ENCODE measurements around the gene DCTN4. TPM values are rescaled to one million over a fixed set of nuclear protein-coding genes. Genes with fewer than 3 reads are reported as not detected.

The DCTN4 gene
- total RNA-seq, 1 donor from 2014 or later, result 92.1 TPM

DNA sequence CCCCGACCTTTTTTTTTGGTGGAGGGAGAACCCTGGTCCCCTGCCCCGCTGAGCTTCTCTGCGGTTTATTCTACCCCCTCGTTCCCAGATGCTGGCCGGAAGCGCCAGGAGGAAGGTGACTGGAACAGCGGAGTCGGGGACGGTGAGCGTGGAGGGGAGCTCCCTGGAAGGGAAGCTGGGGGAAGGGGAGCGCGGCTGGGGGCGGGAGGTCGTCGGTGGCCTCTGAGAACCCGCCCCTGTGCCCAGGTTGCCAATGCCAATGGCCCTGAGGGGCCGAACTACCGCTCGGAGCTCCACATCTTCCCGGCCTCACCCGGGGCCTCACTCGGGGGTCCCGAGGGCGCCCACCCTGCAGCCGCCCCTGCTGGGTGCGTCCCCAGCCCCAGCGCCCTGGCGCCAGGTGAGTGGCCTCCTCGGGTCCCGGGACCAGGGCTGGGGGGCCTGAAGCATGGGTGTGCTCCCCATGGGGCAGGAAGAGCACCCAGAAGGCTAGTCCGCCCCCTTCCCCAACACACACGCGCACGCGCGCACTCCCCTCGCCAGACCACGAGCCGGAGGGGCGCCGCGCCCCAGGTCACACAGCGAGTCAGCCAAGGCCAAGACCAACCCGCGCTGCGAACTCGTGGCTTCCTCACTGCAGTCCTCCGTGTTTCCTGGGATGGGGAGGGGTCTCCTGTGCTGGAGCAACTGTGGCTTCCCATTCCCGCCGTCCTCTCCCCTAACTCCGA is 87.1 kb downstream of the DCTN4 start:
- Mint-ChIP-seq H3K36me3 (ENCODE audit: unreplicated experiment) (no peaks in the 10 kb centered on the region), H3K27me3 (ENCODE audit: unreplicated experiment) (peaks cover 2% of the 10 kb centered on the region), H3K27ac (ENCODE audit: unreplicated experiment) (no peak overlapping the region), H3K4me3 (ENCODE audit: unreplicated experiment) (peak overlapping the region; percentile 81), H3K9me3 (ENCODE audit: unreplicated experiment) (no peaks in the 10 kb centered on the region), H3K4me1 (ENCODE audit: low read depth, unreplicated experiment) (peaks cover 1% of the 10 kb centered on the region)
- peak; percentile 43 for DNase-seq
- TF ChIP-seq, protein P1, sequence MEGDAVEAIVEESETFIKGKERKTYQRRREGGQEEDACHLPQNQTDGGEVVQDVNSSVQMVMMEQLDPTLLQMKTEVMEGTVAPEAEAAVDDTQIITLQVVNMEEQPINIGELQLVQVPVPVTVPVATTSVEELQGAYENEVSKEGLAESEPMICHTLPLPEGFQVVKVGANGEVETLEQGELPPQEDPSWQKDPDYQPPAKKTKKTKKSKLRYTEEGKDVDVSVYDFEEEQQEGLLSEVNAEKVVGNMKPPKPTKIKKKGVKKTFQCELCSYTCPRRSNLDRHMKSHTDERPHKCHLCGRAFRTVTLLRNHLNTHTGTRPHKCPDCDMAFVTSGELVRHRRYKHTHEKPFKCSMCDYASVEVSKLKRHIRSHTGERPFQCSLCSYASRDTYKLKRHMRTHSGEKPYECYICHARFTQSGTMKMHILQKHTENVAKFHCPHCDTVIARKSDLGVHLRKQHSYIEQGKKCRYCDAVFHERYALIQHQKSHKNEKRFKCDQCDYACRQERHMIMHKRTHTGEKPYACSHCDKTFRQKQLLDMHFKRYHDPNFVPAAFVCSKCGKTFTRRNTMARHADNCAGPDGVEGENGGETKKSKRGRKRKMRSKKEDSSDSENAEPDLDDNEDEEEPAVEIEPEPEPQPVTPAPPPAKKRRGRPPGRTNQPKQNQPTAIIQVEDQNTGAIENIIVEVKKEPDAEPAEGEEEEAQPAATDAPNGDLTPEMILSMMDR (IDR thresholded peaks at IDR 0.05; ENCODE audit: partially characterized antibody, unreplicated experiment), result no peak

DNA sequence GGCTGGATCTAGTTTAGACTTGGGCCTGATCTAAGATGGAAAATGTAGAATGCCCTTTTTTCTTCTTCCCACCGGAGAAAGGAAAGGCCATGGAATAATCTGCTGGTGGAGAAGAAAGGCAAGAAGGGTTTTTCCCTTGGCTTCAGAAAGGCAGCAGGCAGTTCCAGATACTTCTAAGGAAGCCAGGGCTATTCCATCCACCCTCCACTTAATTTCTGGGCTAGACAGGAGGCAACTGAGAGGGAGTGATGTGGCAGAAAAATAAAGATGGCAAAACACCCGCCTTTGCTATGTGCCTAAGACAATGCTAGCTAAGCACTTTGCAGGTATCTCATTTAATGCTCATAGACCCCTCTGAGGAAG is 87.9 kb downstream of the DCTN4 start:
- no peaks in the 10 kb centered on the region for H3K9me3 Mint-ChIP-seq (ENCODE audit: unreplicated experiment)
- no peaks in the 10 kb centered on the region for H3K36me3 Mint-ChIP-seq (ENCODE audit: unreplicated experiment)
- H3K4me1 Mint-ChIP-seq (ENCODE audit: low read depth, unreplicated experiment), result peaks cover 1% of the 10 kb centered on the region
- TF ChIP-seq, protein P1 (IDR thresholded peaks at IDR 0.05; ENCODE audit: partially characterized antibody, unreplicated experiment), result no peak
- H3K27me3 Mint-ChIP-seq (ENCODE audit: unreplicated experiment), result peaks cover 2% of the 10 kb centered on the region
- peak overlapping the region; percentile 74 for H3K4me3 Mint-ChIP-seq (ENCODE audit: unreplicated experiment)
- no peak overlapping the region for H3K27ac Mint-ChIP-seq (ENCODE audit: unreplicated experiment)
- DNase-seq, result no peak

DNA sequence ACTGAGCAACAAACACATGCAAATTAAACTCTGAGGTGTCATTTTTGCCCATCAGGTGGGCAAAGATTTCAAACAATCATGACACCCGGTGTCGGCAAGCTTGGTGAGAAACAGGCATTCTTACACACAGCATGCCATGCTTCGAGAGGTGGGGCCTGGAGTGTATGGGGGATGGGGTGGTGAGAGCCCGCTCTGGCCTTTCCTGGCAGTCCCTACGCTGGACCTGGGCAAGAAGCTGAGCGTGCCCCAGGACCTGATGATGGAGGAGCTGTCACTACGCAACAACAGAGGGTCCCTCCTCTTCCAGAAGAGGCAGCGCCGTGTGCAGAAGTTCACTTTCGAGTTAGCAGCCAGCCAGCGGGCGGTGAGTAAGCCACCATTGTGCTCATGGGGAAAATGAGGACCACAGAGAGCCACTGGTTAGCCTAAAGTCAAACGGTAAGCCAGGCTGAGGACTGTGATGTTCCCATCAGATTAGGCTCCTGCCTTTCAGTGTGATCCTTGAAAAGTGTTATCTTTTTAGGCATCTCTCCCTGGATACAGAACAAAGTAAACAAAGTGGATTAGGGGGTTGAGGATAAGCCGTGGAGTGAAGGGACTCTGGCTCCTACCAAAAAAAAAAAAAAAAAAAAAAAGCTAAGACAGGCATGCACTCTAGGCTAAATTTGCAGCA is 88.4 kb downstream of the DCTN4 start:
- no peaks in the 10 kb centered on the region for H3K9me3 Mint-ChIP-seq (ENCODE audit: unreplicated experiment)
- peaks cover 1% of the 10 kb centered on the region for H3K4me1 Mint-ChIP-seq (ENCODE audit: low read depth, unreplicated experiment)
- TF ChIP-seq, protein P1 (IDR thresholded peaks at IDR 0.05; ENCODE audit: partially characterized antibody, unreplicated experiment), result no peak
- H3K36me3 Mint-ChIP-seq (ENCODE audit: unreplicated experiment), result no peaks in the 10 kb centered on the region
- no peak overlapping the region for H3K27ac Mint-ChIP-seq (ENCODE audit: unreplicated experiment)
- peak overlapping the region; percentile 74 for H3K4me3 Mint-ChIP-seq (ENCODE audit: unreplicated experiment)
- H3K27me3 Mint-ChIP-seq (ENCODE audit: unreplicated experiment), result peaks cover 2% of the 10 kb centered on the region
- DNase-seq, result no peak

- TF ChIP-seq, protein P1 (IDR thresholded peaks at IDR 0.05; ENCODE audit: partially characterized antibody, unreplicated experiment), result no peak
- Mint-ChIP-seq H3K9me3 (ENCODE audit: unreplicated experiment) (no peaks in the 10 kb centered on the region), H3K4me3 (ENCODE audit: unreplicated experiment) (no peak overlapping the region), H3K4me1 (ENCODE audit: low read depth, unreplicated experiment) (peaks cover 5% of the 10 kb centered on the region), H3K36me3 (ENCODE audit: unreplicated experiment) (no peaks in the 10 kb centered on the region), H3K27ac (ENCODE audit: unreplicated experiment) (no peak overlapping the region), H3K27me3 (ENCODE audit: unreplicated experiment) (peaks cover 2% of the 10 kb centered on the region)
- no peak for DNase-seq
These were observed 93.8 kb downstream of the DCTN4 start for GRCh38 chr5:150665044-150665443.

DNA sequence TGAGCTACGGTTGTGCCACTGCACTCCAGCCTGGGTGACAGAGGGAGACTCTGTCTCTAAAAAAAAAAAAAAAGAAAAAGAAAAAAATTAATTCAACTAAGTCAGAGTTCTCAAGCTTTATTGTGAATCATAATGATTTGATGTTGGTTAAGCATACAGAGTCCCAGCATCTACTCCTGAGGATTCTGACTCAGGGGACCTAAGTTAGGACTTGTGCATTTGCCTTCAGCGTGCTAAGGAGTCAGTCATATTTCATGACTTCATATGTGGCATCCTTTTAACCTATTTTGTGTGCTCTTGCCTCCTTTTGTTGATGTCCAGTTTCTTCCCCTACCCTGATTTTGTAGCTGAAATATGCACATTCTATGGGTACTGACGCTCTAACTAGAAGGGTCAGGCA is 94.9 kb downstream of the DCTN4 start:
- no peak for DNase-seq
- Mint-ChIP-seq H3K4me1 (ENCODE audit: low read depth, unreplicated experiment) (peaks cover 5% of the 10 kb centered on the region), H3K9me3 (ENCODE audit: unreplicated experiment) (no peaks in the 10 kb centered on the region), H3K27ac (ENCODE audit: unreplicated experiment) (no peak overlapping the region), H3K36me3 (ENCODE audit: unreplicated experiment) (no peaks in the 10 kb centered on the region), H3K4me3 (ENCODE audit: unreplicated experiment) (no peak overlapping the region), H3K27me3 (ENCODE audit: unreplicated experiment) (peaks cover 2% of the 10 kb centered on the region)
- TF ChIP-seq, protein P1 (IDR thresholded peaks at IDR 0.05; ENCODE audit: partially characterized antibody, unreplicated experiment), result no peak

Data from glutamatergic neuron (in vitro differentiated cells).